ENCODE measurements around the gene LTC4S. TPM values are rescaled to one million over a fixed set of nuclear protein-coding genes. Genes with fewer than 3 reads are reported as not detected.

The LTC4S gene
- total and polyA plus RNA-seq, 8 donors: 3.3 to 21.0 (median 8.4) TPM; not detected in 1

DNA sequence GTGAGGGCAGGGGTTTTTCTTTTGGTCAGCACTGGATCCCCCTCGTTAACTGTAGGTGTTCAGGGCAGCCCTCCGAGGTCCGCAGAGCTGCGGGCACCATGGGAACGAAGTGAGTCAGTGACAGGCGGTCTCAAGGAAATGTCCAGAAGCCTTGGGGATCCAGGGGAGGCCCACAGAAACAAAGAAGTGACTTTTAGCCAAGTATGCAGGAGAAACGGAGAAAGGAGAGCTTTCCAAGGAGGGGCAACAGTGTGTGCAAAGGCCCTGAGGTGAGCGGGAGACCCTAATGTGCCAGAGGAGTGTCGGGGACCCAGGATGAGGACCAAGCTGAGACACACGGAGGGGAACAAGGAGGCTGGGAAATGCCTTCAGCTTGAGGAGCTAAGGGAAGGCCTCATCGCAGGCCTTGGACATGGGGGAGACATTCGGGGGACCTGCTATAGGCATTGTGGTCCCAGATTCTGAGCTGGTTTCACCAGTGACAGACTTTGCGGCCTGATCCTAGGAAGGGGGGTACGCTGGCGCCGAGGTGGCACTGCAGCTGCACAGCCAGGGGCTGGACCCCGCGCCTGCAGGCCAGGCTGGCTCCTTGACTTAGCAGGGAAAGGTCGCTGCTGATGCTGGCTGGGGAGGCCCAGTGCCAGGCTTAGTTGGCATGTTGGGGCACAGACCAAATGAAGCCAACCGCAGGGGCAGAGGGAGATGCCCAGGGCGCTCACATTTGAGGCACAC is 3.3 kb downstream of the LTC4S start:
- 75 to 85% (median 82%) methylated on average over 15 to 21 of the region's 21 CpGs for WGBS, 5 donors
- Histone ChIP-seq H3K27ac (peak overlapping the region; percentile 84 to 91 (median 89)), H3K4me1 (peaks cover 46 to 67% (median 62%) of the 10 kb centered on the region in 4 donors), H3K36me3 (peaks cover 45 to 51% (median 49%) of the 10 kb centered on the region in 4 donors), H3K27me3 (no peaks in the 10 kb centered on the region), H3K4me3 (peak overlapping the region; percentile 64 to 75 (median 68)), H3K9me3 (no peaks in the 10 kb centered on the region)
- intact Hi-C loops (cut with DNase I; ENCODE audit: low total_unique reads): no loop called here
- DNase-seq: peak in 1 of 2 donors; percentile 19
- TF ChIP-seq POLR2AphosphoS5 (IDR thresholded peaks at IDR 0.05): no peak
- TF ChIP-seq, protein P1, sequence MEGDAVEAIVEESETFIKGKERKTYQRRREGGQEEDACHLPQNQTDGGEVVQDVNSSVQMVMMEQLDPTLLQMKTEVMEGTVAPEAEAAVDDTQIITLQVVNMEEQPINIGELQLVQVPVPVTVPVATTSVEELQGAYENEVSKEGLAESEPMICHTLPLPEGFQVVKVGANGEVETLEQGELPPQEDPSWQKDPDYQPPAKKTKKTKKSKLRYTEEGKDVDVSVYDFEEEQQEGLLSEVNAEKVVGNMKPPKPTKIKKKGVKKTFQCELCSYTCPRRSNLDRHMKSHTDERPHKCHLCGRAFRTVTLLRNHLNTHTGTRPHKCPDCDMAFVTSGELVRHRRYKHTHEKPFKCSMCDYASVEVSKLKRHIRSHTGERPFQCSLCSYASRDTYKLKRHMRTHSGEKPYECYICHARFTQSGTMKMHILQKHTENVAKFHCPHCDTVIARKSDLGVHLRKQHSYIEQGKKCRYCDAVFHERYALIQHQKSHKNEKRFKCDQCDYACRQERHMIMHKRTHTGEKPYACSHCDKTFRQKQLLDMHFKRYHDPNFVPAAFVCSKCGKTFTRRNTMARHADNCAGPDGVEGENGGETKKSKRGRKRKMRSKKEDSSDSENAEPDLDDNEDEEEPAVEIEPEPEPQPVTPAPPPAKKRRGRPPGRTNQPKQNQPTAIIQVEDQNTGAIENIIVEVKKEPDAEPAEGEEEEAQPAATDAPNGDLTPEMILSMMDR (IDR thresholded peaks at IDR 0.05): no peak
- TF ChIP-seq EP300 (IDR thresholded peaks at IDR 0.05): no peak
- no peak for TF ChIP-seq POLR2A (IDR thresholded peaks at IDR 0.05)

DNA sequence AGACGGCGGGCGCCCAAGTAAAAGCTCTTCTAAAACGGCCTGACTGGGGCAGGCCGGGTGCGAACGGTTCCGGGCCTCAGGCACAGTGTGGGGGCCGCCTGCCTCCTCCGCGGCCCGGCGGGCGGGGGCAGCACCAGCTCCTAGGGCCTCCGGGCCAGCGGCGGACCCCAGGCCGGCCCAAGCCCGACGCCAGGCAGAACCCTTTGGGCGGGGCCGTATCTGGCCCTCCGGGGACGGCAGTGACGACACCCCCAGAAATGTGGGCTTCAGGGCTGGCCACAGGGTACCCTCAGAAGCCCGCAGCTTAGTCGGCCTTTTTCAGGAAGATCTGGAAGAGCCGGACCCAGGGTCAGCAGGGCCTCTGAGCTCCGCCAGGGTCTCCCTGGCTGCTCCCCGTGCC is 4.0 kb downstream of the LTC4S start:
- DNase-seq: peak in 1 of 2 donors; percentile 13

DNA sequence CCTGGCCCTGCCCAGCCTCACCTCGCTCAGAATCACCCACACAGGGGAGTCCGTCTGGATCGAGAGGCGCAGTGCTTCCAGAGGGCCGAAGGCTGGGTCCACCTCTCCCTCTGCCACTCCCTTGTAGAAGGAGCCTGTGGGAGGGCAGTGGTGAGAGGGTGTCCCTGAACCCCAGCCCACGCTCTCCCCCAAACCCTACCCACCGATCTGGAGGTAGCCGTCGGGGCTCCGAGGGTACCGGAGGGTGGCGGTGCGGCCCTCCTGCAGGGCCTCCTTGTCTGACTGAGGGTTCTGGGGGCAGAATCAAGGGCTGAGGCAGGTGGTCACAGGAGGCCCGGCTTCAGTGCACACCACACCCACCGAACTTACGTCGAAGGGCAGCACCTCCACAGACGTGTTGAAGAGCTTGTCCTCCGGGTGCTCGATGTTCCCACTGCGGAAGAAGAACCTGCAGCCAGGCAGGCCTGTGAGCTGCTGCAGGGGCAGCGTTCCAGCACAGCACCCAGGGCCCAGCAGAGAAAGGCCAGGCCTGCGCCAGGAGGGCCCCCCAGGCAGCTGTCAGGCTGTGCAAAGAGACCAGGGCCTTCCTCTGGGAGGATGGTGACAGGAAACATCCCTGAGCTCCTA is 4.5 kb downstream of the LTC4S start:
- DNase-seq: no peak
- Histone ChIP-seq H3K36me3 (peaks cover 45 to 57% (median 51%) of the 10 kb centered on the region in 4 donors), H3K27ac (no peak overlapping the region), H3K9me3 (no peaks in the 10 kb centered on the region), H3K4me3 (no peak overlapping the region), H3K4me1 (peaks cover 54 to 67% (median 62%) of the 10 kb centered on the region in 4 donors), H3K27me3 (no peaks in the 10 kb centered on the region)
- 92 to 96% (median 94%) methylated on average over 7 to 23 of the region's 23 CpGs for WGBS, 5 donors
- no peak for TF ChIP-seq POLR2A (IDR thresholded peaks at IDR 0.05)
- no peak for TF ChIP-seq EP300 (IDR thresholded peaks at IDR 0.05)
- TF ChIP-seq, protein P1 (IDR thresholded peaks at IDR 0.05): no peak
- no peak for TF ChIP-seq POLR2AphosphoS5 (IDR thresholded peaks at IDR 0.05)
- intact Hi-C loops (cut with DNase I; ENCODE audit: low total_unique reads): no loop called here

More for the DNA sequence above, 4.0 kb downstream of the LTC4S start:
- 92 to 97% (median 94%) methylated on average over 23 to 30 of the region's 30 CpGs for WGBS, 5 donors
- TF ChIP-seq EP300 (IDR thresholded peaks at IDR 0.05) (no peak), POLR2AphosphoS5 (IDR thresholded peaks at IDR 0.05) (no peak), POLR2A (IDR thresholded peaks at IDR 0.05) (no peak)
- TF ChIP-seq, protein P1 (IDR thresholded peaks at IDR 0.05): no peak
- Histone ChIP-seq H3K4me1 (peaks cover 53 to 67% (median 62%) of the 10 kb centered on the region in 4 donors), H3K36me3 (peaks cover 45 to 57% (median 50%) of the 10 kb centered on the region in 4 donors), H3K27me3 (no peaks in the 10 kb centered on the region), H3K4me3 (no peak overlapping the region), H3K27ac (no peak overlapping the region), H3K9me3 (no peaks in the 10 kb centered on the region)
- intact Hi-C loops (cut with DNase I; ENCODE audit: low total_unique reads): no loop called here

DNA sequence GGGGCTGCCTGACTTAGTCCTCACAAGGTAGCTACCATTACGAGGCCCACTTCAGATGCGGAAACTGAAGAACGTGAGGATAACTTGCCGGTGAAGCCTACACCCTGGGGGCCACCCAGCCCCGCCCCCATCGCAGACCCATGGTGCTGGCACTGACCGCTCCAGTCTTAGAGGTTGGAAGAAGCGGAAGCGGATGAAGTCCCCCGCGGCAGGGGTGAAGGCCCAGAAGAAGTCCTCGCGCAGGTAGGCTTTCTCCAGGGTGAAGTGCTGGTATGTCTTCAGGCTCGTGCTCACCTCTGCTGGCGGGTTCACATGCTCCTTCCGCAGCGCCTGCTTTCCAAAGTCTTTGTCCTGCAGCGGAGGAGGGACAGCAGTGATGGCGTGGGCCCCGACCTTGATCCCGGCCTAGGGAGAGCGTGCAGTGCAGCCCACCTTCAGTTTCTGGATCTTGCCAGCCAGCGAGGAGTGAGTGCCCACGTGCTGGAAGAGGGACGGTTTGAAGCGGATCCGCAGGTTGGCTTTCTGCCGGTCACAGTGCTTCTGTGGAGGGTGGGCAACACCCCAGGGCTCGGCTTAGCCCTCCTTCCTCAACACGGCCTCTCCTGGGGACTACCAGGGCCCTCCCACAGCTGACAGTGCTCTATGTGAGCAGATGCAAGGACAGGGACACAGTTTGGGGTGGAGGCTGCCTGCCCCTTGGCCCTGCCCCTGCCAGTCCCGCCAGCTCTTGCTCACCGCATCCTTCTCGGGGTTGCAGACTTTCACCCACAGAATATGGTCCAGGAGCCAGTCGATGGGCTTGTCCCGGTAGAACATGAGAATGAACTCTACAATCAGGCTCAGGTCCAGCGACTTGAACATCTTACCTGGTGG is 5.2 kb downstream of the LTC4S start:
- TF ChIP-seq POLR2A (IDR thresholded peaks at IDR 0.05) (no peak), EP300 (IDR thresholded peaks at IDR 0.05) (no peak)
- Histone ChIP-seq H3K4me1 (peaks cover 54 to 67% (median 62%) of the 10 kb centered on the region in 4 donors), H3K36me3 (peaks cover 45 to 57% (median 51%) of the 10 kb centered on the region in 4 donors), H3K4me3 (no peak overlapping the region), H3K27me3 (no peaks in the 10 kb centered on the region), H3K9me3 (no peaks in the 10 kb centered on the region), H3K27ac (no peak overlapping the region)
- intact Hi-C loops (cut with DNase I; ENCODE audit: low total_unique reads): no loop called here
- no peak for DNase-seq
- WGBS, 5 donors: 91 to 96% (median 94%) methylated on average over 31 to 36 of the region's 36 CpGs

All from stomach (tissue), 9 donors.